KMS-11 (cell line): ENCODE data around the gene SULT6B1.
"Not testable (repeated sequence)": the region's sequence is repeated elsewhere in the genome, so short reads cannot be mapped to it uniquely, and the experiment has no call there.

Source experiments
- H2AFZ ChIP-seq: fragments of 200-600 bp; sonication (generic); 2 replicates; pipeline ENCODE4 v1.6.1; 2016; ENCODE audit warnings: antibody characterized with exemption, mixed run types, low read depth
- H3K27ac ChIP-seq: fragments of 200-600 bp; sonication (generic); 2 replicates; pipeline ENCODE4 v1.6.1; 2016; ENCODE audit warnings: mild to moderate bottlenecking, mixed run types
- H3K27me3 ChIP-seq: fragments of 200-600 bp; sonication (generic); 2 replicates; pipeline ENCODE4 v1.6.1; 2017; ENCODE audit warnings: mild to moderate bottlenecking, low read depth, mixed run types, moderate library complexity; ENCODE audit not compliant: insufficient read depth
- H3K36me3 ChIP-seq: fragments of 200-600 bp; sonication (generic); 2 replicates; pipeline ENCODE4 v1.6.1; 2017; ENCODE audit warnings: mild to moderate bottlenecking, mixed run types; ENCODE audit not compliant: insufficient read depth
- H3K4me1 ChIP-seq: fragments of 200-600 bp; sonication (generic); 2 replicates; pipeline ENCODE4 v1.6.1; 2016; ENCODE audit warnings: mild to moderate bottlenecking, low read depth, mixed run types; ENCODE audit not compliant: poor library complexity, severe bottlenecking
- H3K4me2 ChIP-seq: fragments of 200-600 bp; sonication (generic); 2 replicates; pipeline ENCODE4 v1.7.0; 2016; ENCODE audit warnings: mild to moderate bottlenecking, mixed run types
- H3K4me3 ChIP-seq: fragments of 200-600 bp; sonication (generic); IDR thresholded peaks from 2 replicates; pipeline ENCODE4 v1.6.1; 2017; ENCODE audit warnings: low read depth, low read length, mixed read lengths; ENCODE audit not compliant: insufficient read depth
- H3K79me2 ChIP-seq: fragments of 200-600 bp; sonication (generic); 2 replicates; pipeline ENCODE4 v1.6.1; 2016; ENCODE audit warnings: low read depth, mixed run types; ENCODE audit not compliant: insufficient read depth
- H3K9ac ChIP-seq: fragments of 200-600 bp; sonication (generic); 2 replicates; pipeline ENCODE4 v1.6.1; 2016; ENCODE audit warnings: mild to moderate bottlenecking, mixed run types
- H4K20me1 ChIP-seq: fragments of 200-600 bp; sonication (generic); 2 replicates; pipeline ENCODE4 v1.6.1; 2016; ENCODE audit warnings: mild to moderate bottlenecking, mixed run types; ENCODE audit not compliant: insufficient read depth
- TF ChIP-seq, protein P1 (sequence below): fragments of 200-600 bp; sonication (generic); conservative IDR thresholded peaks from 2 replicates; pipeline ENCODE4 v1.6.1; 2017; ENCODE audit warnings: low read depth, mild to moderate bottlenecking, antibody characterized with exemption, low read length, moderate library complexity, mixed read lengths

The SULT6B1 gene

GRCh38 chr2:37211212-37211611 lies 22.7 kb upstream of the SULT6B1 start:
- Histone ChIP-seq H3K4me2 (no peak overlapping the region), H2AFZ (no peak overlapping the region), H3K4me1 (peaks cover 18% of the 10 kb centered on the region), H3K4me3 (no peak overlapping the region), H3K79me2 (peaks cover 15% of the 10 kb centered on the region; the same call in 1 of the 2 replicates), H4K20me1 (no peaks in the 10 kb centered on the region), H3K36me3 (peaks cover 30% of the 10 kb centered on the region; the same call in 1 of the 2 replicates), H3K27me3 (no peaks in the 10 kb centered on the region), H3K27ac (no peak overlapping the region), H3K9ac (no peak overlapping the region)
- TF ChIP-seq, protein P1, sequence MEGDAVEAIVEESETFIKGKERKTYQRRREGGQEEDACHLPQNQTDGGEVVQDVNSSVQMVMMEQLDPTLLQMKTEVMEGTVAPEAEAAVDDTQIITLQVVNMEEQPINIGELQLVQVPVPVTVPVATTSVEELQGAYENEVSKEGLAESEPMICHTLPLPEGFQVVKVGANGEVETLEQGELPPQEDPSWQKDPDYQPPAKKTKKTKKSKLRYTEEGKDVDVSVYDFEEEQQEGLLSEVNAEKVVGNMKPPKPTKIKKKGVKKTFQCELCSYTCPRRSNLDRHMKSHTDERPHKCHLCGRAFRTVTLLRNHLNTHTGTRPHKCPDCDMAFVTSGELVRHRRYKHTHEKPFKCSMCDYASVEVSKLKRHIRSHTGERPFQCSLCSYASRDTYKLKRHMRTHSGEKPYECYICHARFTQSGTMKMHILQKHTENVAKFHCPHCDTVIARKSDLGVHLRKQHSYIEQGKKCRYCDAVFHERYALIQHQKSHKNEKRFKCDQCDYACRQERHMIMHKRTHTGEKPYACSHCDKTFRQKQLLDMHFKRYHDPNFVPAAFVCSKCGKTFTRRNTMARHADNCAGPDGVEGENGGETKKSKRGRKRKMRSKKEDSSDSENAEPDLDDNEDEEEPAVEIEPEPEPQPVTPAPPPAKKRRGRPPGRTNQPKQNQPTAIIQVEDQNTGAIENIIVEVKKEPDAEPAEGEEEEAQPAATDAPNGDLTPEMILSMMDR = no peak

DNA sequence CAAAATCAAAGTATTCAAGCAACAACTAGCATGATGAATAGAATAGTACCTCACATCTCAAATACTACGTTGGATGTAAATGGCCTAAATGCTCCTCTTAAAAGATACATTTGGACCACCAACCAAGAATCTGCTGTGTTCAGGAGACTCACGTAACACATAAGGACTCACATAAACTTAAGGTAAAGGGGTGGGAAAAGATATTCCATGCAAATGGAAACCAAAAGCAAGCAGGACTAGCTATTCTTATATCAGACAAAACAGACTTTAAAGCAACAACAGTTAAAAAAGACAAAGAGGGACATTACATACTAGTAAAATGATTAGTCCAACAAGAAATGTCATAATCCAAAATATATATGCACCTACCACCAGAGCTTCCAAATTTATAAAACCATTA lies 18.3 kb upstream of the SULT6B1 start:
- not testable (repeated sequence) for H3K27ac ChIP-seq, H4K20me1 ChIP-seq, H3K4me1 ChIP-seq, H3K4me3 ChIP-seq, H3K27me3 ChIP-seq, H3K9ac ChIP-seq, H2AFZ ChIP-seq, H3K4me2 ChIP-seq
- peaks cover 22% of the 10 kb centered on the region; the same call in 1 of the 2 replicates for H3K79me2 ChIP-seq
- H3K36me3 ChIP-seq = peaks cover 25% of the 10 kb centered on the region; the same call in 1 of the 2 replicates

GRCh38 chr2:37205689-37206341 lies 17.3 kb upstream of the SULT6B1 start:
- H3K36me3 ChIP-seq = peaks cover 25% of the 10 kb centered on the region; the same call in 1 of the 2 replicates
- no peaks in the 10 kb centered on the region for H3K27me3 ChIP-seq
- TF ChIP-seq, protein P1 = no peak
- no peak overlapping the region for H3K27ac ChIP-seq
- no peaks in the 10 kb centered on the region for H3K4me1 ChIP-seq
- no peaks in the 10 kb centered on the region for H4K20me1 ChIP-seq
- H3K79me2 ChIP-seq = peaks cover 22% of the 10 kb centered on the region; the same call in 1 of the 2 replicates
- H3K9ac ChIP-seq = no peak overlapping the region
- no peak overlapping the region for H3K4me2 ChIP-seq
- no peak overlapping the region for H2AFZ ChIP-seq
- H3K4me3 ChIP-seq = no peak overlapping the region

DNA sequence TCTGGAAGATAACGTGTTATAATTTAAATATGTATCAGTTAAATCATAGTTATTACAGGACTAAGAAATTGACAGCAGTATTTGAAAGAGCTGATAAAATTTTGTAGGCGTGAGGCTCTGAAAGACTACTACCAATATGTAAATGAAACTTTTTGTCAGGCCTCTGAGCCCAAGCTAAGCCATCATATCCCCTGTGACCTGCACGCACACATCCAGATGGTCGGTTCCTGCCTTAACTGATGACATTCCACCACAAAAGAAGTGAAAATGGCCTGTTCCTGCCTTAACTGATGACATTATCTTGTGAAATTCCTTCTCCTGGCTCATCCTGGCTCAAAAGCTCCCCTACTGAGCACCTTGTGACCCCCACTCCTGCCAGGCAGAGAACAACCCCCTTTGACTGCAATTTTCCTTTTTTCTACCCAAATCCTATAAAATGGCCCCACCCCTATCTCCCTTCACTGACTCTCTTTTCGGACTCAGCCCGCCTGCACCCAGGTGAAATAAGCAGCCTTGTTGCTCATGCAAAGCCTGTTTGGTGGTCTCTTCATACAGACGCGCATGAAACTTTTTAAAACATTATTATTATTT lies 16.7 kb upstream of the SULT6B1 start:
- peaks cover 22% of the 10 kb centered on the region; the same call in 1 of the 2 replicates for H3K79me2 ChIP-seq
- not testable (repeated sequence) for H3K4me1 ChIP-seq, H3K9ac ChIP-seq, H3K4me3 ChIP-seq, H4K20me1 ChIP-seq, H3K4me2 ChIP-seq, H3K27ac ChIP-seq, H3K27me3 ChIP-seq, H2AFZ ChIP-seq
- peaks cover 25% of the 10 kb centered on the region; the same call in 1 of the 2 replicates for H3K36me3 ChIP-seq

GRCh38 chr2:37203708-37204107 lies 15.2 kb upstream of the SULT6B1 start:
- H3K4me1 ChIP-seq = no peaks in the 10 kb centered on the region
- H3K27me3 ChIP-seq = no peaks in the 10 kb centered on the region
- no peaks in the 10 kb centered on the region for H4K20me1 ChIP-seq
- TF ChIP-seq, protein P1 = no peak
- peaks cover 17% of the 10 kb centered on the region; the same call in 1 of the 2 replicates for H3K36me3 ChIP-seq
- peaks cover 24% of the 10 kb centered on the region; the same call in 1 of the 2 replicates for H3K79me2 ChIP-seq
- H3K27ac ChIP-seq = no peak overlapping the region
- no peak overlapping the region for H3K4me3 ChIP-seq
- no peak overlapping the region for H2AFZ ChIP-seq
- no peak overlapping the region for H3K9ac ChIP-seq
- no peak overlapping the region for H3K4me2 ChIP-seq
